CD14-positive monocyte (primary cell): Measurements from ENCODE around the gene PCYT2. TPM values are rescaled to one million over a fixed set of nuclear protein-coding genes. Genes with fewer than 3 reads are reported as not detected.
A peak's percentile ranks its signal among the peaks of the same experiment; 100 is the strongest.

Experiments
- DNase-seq, 3 donors: peaks; one replicate each; pipeline ENCODE4 v3.0.0-alpha.2; 2011 to 2022
- H2AFZ ChIP-seq: 2 replicates; pipeline ENCODE4 v1.6.0; 2012; ENCODE audit warnings: mild to moderate bottlenecking, low read depth, low read length, inconsistent platforms; ENCODE audit not compliant: insufficient read depth, poor library complexity, severe bottlenecking
- H3K27ac ChIP-seq, 2 donors: 1 replicate in 1 of 2; 2 replicates in 1 of 2; pipeline ENCODE4 v1.5.1; 2012 to 2013; ENCODE audit warnings: low read length in 2 of 2, control low read depth in 1 of 2, inconsistent platforms in 1 of 2, low read depth in 1 of 2, mild to moderate bottlenecking in 1 of 2
- H3K27me3 ChIP-seq, 2 donors: one replicate each; pipeline versions ENCODE4 v1.6.0 to v1.6.1; 2011 to 2013; ENCODE audit warnings: low read length in 2 of 2; ENCODE audit not compliant: control insufficient read depth in 2 of 2, insufficient read depth in 2 of 2
- H3K36me3 ChIP-seq, 2 donors: replicated peaks in 1 of 2; 1 replicate in 1 of 2; 2 replicates in 1 of 2; pipeline versions ENCODE4 v1.5.1 to v1.6.1; 2012 to 2013; ENCODE audit warnings: low read length in 2 of 2, control low read depth in 1 of 2, inconsistent platforms in 1 of 2, mild to moderate bottlenecking in 1 of 2; ENCODE audit not compliant: insufficient read depth in 2 of 2, control insufficient read depth in 1 of 2
- H3K4me1 ChIP-seq, 2 donors: 1 replicate in 1 of 2; 2 replicates in 1 of 2; pipeline versions ENCODE4 v1.5.1 to v1.6.1; 2012 to 2013; ENCODE audit warnings: low read length in 2 of 2, control low read depth in 1 of 2, inconsistent platforms in 1 of 2, mild to moderate bottlenecking in 1 of 2, moderate library complexity in 1 of 2; ENCODE audit not compliant: insufficient read depth in 2 of 2, control insufficient read depth in 1 of 2
- H3K4me2 ChIP-seq: replicated peaks from 2 replicates; pipeline ENCODE3; 2012; ENCODE audit warnings: low read length, moderate library complexity, mild to moderate bottlenecking; ENCODE audit not compliant: poor library complexity, severe bottlenecking; ENCODE audit errors: extremely low read depth
- H3K4me3 ChIP-seq, 3 experiments: fragments of 200-600 bp in 1 of 3; sonication (generic) in 1 of 3; replicated peaks in 1 of 3; 1 replicate in 2 of 3; 2 replicates in 1 of 3; pipeline ENCODE4 v1.5.1; 2011 to 2013; ENCODE audit warnings: low read length in 3 of 3, mild to moderate bottlenecking in 3 of 3, control low read depth in 2 of 3, low read depth in 2 of 3, inconsistent platforms in 1 of 3, moderate library complexity in 1 of 3
- H3K79me2 ChIP-seq: 2 replicates; pipeline ENCODE4 v1.6.0; 2012; ENCODE audit warnings: mild to moderate bottlenecking, control low read depth, inconsistent platforms, low read length, moderate library complexity; ENCODE audit not compliant: insufficient read depth
- H3K9ac ChIP-seq: 2 replicates; pipeline ENCODE4 v1.6.0; 2017; ENCODE audit warnings: low read length, mild to moderate bottlenecking; ENCODE audit not compliant: insufficient read depth, poor library complexity, severe bottlenecking
- H3K9me3 ChIP-seq, 2 donors: replicated peaks in 1 of 2; 1 replicate in 1 of 2; 2 replicates in 1 of 2; pipeline versions ENCODE4 v1.5.1 to v1.6.1; 2012 to 2013; ENCODE audit warnings: low read length in 2 of 2, control low read depth in 1 of 2; ENCODE audit not compliant: control insufficient read depth in 1 of 2, insufficient read depth in 1 of 2
- H4K20me1 ChIP-seq: 2 replicates; pipeline ENCODE4 v1.6.0; 2012; ENCODE audit warnings: mild to moderate bottlenecking, low read length, control low read depth, moderate library complexity; ENCODE audit not compliant: insufficient read depth
- H3K27ac Mint-ChIP-seq, 7 donors: one replicate each; pipeline ENCODE4 v1.8.0; 2020; ENCODE audit warnings: mild to moderate bottlenecking in 7 of 7, mixed read lengths in 7 of 7, moderate library complexity in 6 of 7, inconsistent platforms in 2 of 7
- H3K27me3 Mint-ChIP-seq, 3 donors: one replicate each; pipeline ENCODE4 v1.8.0; 2021 to 2022; ENCODE audit warnings: low read depth in 3 of 3, mild to moderate bottlenecking in 3 of 3, mixed read lengths in 3 of 3, moderate library complexity in 3 of 3, inconsistent platforms in 1 of 3
- H3K36me3 Mint-ChIP-seq, 2 donors: one replicate each; pipeline ENCODE4 v1.8.0; 2020; ENCODE audit warnings: mixed read lengths in 2 of 2, inconsistent platforms in 1 of 2, mild to moderate bottlenecking in 1 of 2
- H3K4me1 Mint-ChIP-seq: one replicate; pipeline ENCODE4 v1.8.0; 2020; ENCODE audit warnings: mild to moderate bottlenecking, mixed read lengths
- H3K4me3 Mint-ChIP-seq, 2 donors: one replicate each; pipeline ENCODE4 v1.8.0; 2020; ENCODE audit warnings: mild to moderate bottlenecking in 2 of 2, mixed read lengths in 2 of 2, moderate library complexity in 1 of 2
- H3K9me3 Mint-ChIP-seq, 7 donors: one replicate each; pipeline ENCODE4 v1.8.0; 2020 to 2022; ENCODE audit warnings: mixed read lengths in 7 of 7, mild to moderate bottlenecking in 6 of 7, moderate library complexity in 6 of 7, inconsistent platforms in 2 of 7
- CTCF ChIP-seq: fragments of 200-600 bp; IDR thresholded peaks from one replicate; pipeline ENCODE4 v1.8.0; 2022; ENCODE audit warnings: antibody characterized with exemption, mild to moderate bottlenecking
- WGBS: methylation state at CpG from one replicate; pipeline ENCODE4 v1.1.5; 2013; ENCODE audit warnings: missing lambda C conversion rate; ENCODE audit not compliant: insufficient coverage; 5-methylcytosine and 5-hydroxymethylcytosine counted together
- intact Hi-C, 2 donors: fragments of 100-400 bp; cut with micrococcal nuclease; formaldehyde crosslinking; loops; one replicate each; pipeline versions ENCODE4 v1.15.0 to v1.15.1; 2023
- polyA plus RNA-seq, 3 donors: library from polyadenylated mRNA; depleted of rRNA in 1 of 3; unstranded in 2 of 3; stranded (reverse) in 1 of 3; fragments of 300-500 nt in 2 of 3; fragments of >200 nt in 1 of 3; fragmentation: Illumina TruSeq in 2 of 3; gene quantifications; 1 replicate in 2 of 3; 2 replicates in 1 of 3; pipeline ENCODE4 v1.2.3, GENCODE V29; 2012 to 2021

The PCYT2 gene
- polyA plus RNA-seq, 3 donors: 10.7 to 14.5 (median 11.0) TPM

DNA sequence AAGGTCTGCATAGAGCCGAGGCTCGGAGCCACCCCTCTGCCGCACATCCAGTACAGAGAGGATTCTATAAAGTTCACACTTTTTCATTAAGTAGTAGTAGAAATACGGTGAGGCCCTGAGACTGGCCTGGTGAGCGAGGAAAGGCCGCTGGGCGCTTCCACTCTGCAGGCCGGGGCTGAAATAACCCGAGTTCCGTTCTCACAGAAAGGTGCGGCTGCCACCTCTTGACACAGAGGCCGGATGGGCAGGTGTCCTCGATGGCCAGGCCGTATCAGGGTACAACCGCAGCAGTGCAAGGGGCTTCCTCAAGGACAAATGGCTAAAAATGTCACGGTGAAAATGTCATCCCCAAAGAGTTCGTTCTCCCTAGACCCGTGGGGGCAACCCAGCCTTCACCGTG, 770 bp upstream of the PCYT2 start:
- peaks cover 67% of the 10 kb centered on the region for H4K20me1 ChIP-seq
- H3K4me2 ChIP-seq: peak overlapping the region; percentile 56
- Mint-ChIP-seq H3K9me3 (peaks cover 0 to 8% (median 4%) of the 10 kb centered on the region in 7 donors), H3K27ac (peak overlapping the region in 3 of 7 donors; percentile 15 to 36 (median 20)), H3K27me3 (no peaks in the 10 kb centered on the region), H3K4me3 (peak overlapping the region in 1 of 2 donors; percentile 24), H3K4me1 (peaks cover 37% of the 10 kb centered on the region), H3K36me3 (peaks cover 49 to 65% of the 10 kb centered on the region in 2 donors)
- intact Hi-C loops: loop anchor here in 1 of 2 donors (10.0 kb wide), 1 partner anchor 47 kb away; the partner anchor contains the start of gene P4HB
- TF ChIP-seq CTCF: no peak
- H3K4me3 ChIP-seq: peak overlapping the region in 1 of 3 experiments; percentile 25
- 78% methylated on average over 18 of the region's 19 CpGs for WGBS
- H3K9me3 ChIP-seq: peaks cover 0 to 2% of the 10 kb centered on the region in 2 donors
- peaks cover 49 to 56% of the 10 kb centered on the region in 2 donors for H3K36me3 ChIP-seq
- H3K9ac ChIP-seq: no peak overlapping the region
- no peak for DNase-seq
- H3K79me2 ChIP-seq: peaks cover 47% of the 10 kb centered on the region
- H3K27me3 ChIP-seq: no peaks in the 10 kb centered on the region
- peaks cover 29 to 34% of the 10 kb centered on the region in 2 donors for H3K4me1 ChIP-seq
- no peak overlapping the region for H2AFZ ChIP-seq
- H3K27ac ChIP-seq: no peak overlapping the region

DNA sequence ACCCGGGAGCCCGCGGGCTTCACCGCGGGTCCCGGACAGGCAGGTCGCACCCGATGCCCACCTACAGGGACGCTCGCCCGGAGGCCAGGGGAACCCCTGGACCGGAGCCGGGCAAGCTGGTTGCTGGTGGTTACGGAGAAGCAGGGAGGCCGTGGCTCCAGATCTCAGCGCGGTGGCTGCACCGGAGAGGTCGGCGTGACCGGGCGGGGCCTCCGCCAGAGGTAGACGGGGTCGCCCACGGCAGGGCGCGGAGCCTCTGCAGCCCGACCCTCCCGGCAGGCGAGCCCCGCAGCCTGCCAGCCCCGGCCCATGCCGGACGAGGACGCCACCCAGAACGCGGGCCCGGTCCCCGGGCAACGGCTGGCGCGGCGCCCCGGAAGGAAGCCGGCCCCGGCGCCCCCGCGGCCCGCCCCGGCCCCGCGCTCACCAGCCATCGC, 341 bp downstream of the PCYT2 start:
- under 1% methylated on average over 55 of the region's 55 CpGs for WGBS
- no peaks in the 10 kb centered on the region for H3K27me3 ChIP-seq
- peaks cover 56% of the 10 kb centered on the region for H4K20me1 ChIP-seq
- Mint-ChIP-seq H3K36me3 (peaks cover 54 to 67% of the 10 kb centered on the region in 2 donors), H3K27me3 (no peaks in the 10 kb centered on the region), H3K9me3 (no peaks in the 10 kb centered on the region), H3K4me1 (peaks cover 26% of the 10 kb centered on the region), H3K4me3 (peak overlapping the region; percentile 87 to 94), H3K27ac (no peak overlapping the region)
- no peaks in the 10 kb centered on the region for H3K9me3 ChIP-seq
- peak overlapping the region; percentile 56 to 81 (median 59) for H3K4me3 ChIP-seq
- H3K4me2 ChIP-seq: peak overlapping the region; percentile 96
- peak overlapping the region; percentile 75 for H2AFZ ChIP-seq
- H3K27ac ChIP-seq: no peak overlapping the region
- no peak for TF ChIP-seq CTCF
- intact Hi-C loops: loop anchor here in 1 of 2 donors (10.0 kb wide), 1 partner anchor 46 kb away; the partner anchor contains the start of gene P4HB
- DNase-seq: no peak
- H3K4me1 ChIP-seq: peaks cover 18 to 23% of the 10 kb centered on the region in 2 donors
- H3K9ac ChIP-seq: peak overlapping the region; percentile 51
- peaks cover 36% of the 10 kb centered on the region for H3K79me2 ChIP-seq
- H3K36me3 ChIP-seq: peaks cover 57 to 62% of the 10 kb centered on the region in 2 donors
